GM06990 (cell line): ENCODE results near the gene ITPR1.

ENCODE experiments used
- DNase-seq: peaks from one replicate; pipeline ENCODE4 v3.0.0-alpha.2; 2011; ENCODE audit not compliant: insufficient read length; ENCODE audit errors: extremely low read depth
- H3K27me3 ChIP-seq: replicated peaks from 2 replicates; pipeline ENCODE4 v1.6.0; 2011; ENCODE audit warnings: low read length; ENCODE audit not compliant: control insufficient read depth, insufficient read depth
- H3K36me3 ChIP-seq: 2 replicates; pipeline ENCODE4 v1.5.1; 2011; ENCODE audit warnings: low read length; ENCODE audit not compliant: control insufficient read depth, insufficient read depth
- H3K4me3 ChIP-seq: replicated peaks from 2 replicates; pipeline ENCODE4 v1.5.1; 2011; ENCODE audit warnings: low read depth, mild to moderate bottlenecking, control low read depth, low read length
- CTCF ChIP-seq: IDR thresholded peaks from 2 replicates; pipeline ENCODE4 v1.5.1; 2011; ENCODE audit warnings: low read length, control low read depth, mild to moderate bottlenecking, inconsistent platforms; ENCODE audit not compliant: insufficient read depth, poor library complexity, severe bottlenecking

The ITPR1 gene

GRCh38 chr3:4776399-4776979, 283.3 kb downstream of the ITPR1 start:
- no peak overlapping the region for H3K4me3 ChIP-seq
- peak; percentile 57 for DNase-seq
- no peaks in the 10 kb centered on the region for H3K27me3 ChIP-seq
- H3K36me3 ChIP-seq = no peaks in the 10 kb centered on the region
- no peak for TF ChIP-seq CTCF

- TF ChIP-seq CTCF = no peak
- no peak overlapping the region for H3K4me3 ChIP-seq
- no peaks in the 10 kb centered on the region for H3K27me3 ChIP-seq
- no peaks in the 10 kb centered on the region for H3K36me3 ChIP-seq
- DNase-seq = peak; percentile 86
Observed at GRCh38 chr3:4776980-4777581, 283.9 kb downstream of the ITPR1 start.

GRCh38 chr3:4778119-4778518, 285.0 kb downstream of the ITPR1 start:
- Histone ChIP-seq H3K27me3 (no peaks in the 10 kb centered on the region), H3K36me3 (no peaks in the 10 kb centered on the region; the same call in 1 of the 2 replicates), H3K4me3 (no peak overlapping the region)
- TF ChIP-seq CTCF = no peak
- DNase-seq = no peak

GRCh38 chr3:4778740-4779139, 285.6 kb downstream of the ITPR1 start:
- DNase-seq = no peak
- H3K36me3 ChIP-seq = no peaks in the 10 kb centered on the region; the same call in none of the 2 replicates
- TF ChIP-seq CTCF = no peak
- no peak overlapping the region for H3K4me3 ChIP-seq
- no peaks in the 10 kb centered on the region for H3K27me3 ChIP-seq

- Histone ChIP-seq H3K36me3 (no peaks in the 10 kb centered on the region; the same call in none of the 2 replicates), H3K4me3 (no peak overlapping the region), H3K27me3 (no peaks in the 10 kb centered on the region)
- TF ChIP-seq CTCF = no peak
- no peak for DNase-seq
Observed at GRCh38 chr3:4780545-4780957, 287.4 kb downstream of the ITPR1 start.

GRCh38 chr3:4782095-4782494, 288.9 kb downstream of the ITPR1 start:
- H3K27me3 ChIP-seq = no peaks in the 10 kb centered on the region
- no peak for DNase-seq
- no peaks in the 10 kb centered on the region; the same call in none of the 2 replicates for H3K36me3 ChIP-seq
- H3K4me3 ChIP-seq = no peak overlapping the region
- TF ChIP-seq CTCF = no peak
